Erythroblast (primary cell): ENCODE results near the gene CYP2B6.

Experiments
- GATA1 ChIP-seq: IDR thresholded peaks from 2 replicates; pipeline ENCODE4 v1.6.1; 2011; ENCODE audit warnings: low read depth, mild to moderate bottlenecking, control low read depth, low read length, moderate library complexity
- POLR2A ChIP-seq: IDR thresholded peaks from 2 replicates; pipeline ENCODE4 v1.6.1; 2011; ENCODE audit warnings: mild to moderate bottlenecking, low read length

DNA sequence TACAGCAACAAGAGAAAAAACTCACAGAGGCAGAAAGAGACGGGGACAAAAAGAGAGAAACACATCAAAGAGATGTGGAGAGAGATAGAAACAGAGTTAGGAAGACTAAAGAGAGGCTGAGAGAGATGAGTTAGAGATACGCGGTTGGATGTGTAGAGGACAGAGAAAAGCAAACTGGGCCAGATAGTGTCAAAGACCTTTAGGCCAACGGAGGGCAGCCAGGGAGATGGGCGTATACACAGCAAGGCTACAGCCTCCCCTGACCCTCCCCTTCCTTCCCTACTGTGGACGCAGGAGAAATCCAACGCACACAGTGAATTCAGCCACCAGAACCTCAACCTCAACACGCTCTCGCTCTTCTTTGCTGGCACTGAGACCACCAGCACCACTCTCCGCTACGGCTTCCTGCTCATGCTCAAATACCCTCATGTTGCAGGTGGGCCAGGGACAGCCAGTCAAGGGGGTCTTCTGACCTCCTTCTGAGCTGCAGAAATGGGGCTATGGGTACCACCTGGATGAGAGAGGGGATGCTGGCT, 18.7 kb downstream of the CYP2B6 start:
- TF ChIP-seq POLR2A (no peak), GATA1 (no peak)
